Kidney (tissue), 14 donors: ENCODE measurements around the gene MAN2A1. TPM values are rescaled to one million over a fixed set of nuclear protein-coding genes. Genes with fewer than 3 reads are reported as not detected.
"Not testable (repeated sequence)": the region's sequence is repeated elsewhere in the genome, so short reads cannot be mapped to it uniquely, and the experiment has no call there.

Source experiments
- DNase-seq, 5 donors: peaks; one replicate each; pipeline ENCODE4 v3.0.0-alpha.2; 2013 to 2020
- FAIRE-seq: peaks from 2 replicates; lab custom pipeline; 2012; peaks lifted over from hg19 to GRCh38; lab: Jason Lieb, UNC
- H3K27ac ChIP-seq, 2 donors: one replicate each; pipeline ENCODE4 v1.7.0; 2013; ENCODE audit warnings: low read depth in 2 of 2, low read length in 2 of 2, inconsistent platforms in 1 of 2
- H3K27me3 ChIP-seq: one replicate; pipeline ENCODE4 v1.7.1; 2013; ENCODE audit warnings: low read length, inconsistent platforms; ENCODE audit not compliant: control insufficient read depth, insufficient read depth
- H3K36me3 ChIP-seq, 3 donors: one replicate each; pipeline versions ENCODE4 v1.7.0 to v1.7.1; 2013; ENCODE audit warnings: low read length in 3 of 3, control low read depth in 1 of 3, inconsistent platforms in 1 of 3; ENCODE audit not compliant: insufficient read depth in 3 of 3, control insufficient read depth in 2 of 3
- H3K4me1 ChIP-seq, 3 donors: one replicate each; pipeline versions ENCODE4 v1.7.0 to v1.7.1; 2013; ENCODE audit warnings: low read length in 3 of 3, inconsistent platforms in 1 of 3, low read depth in 1 of 3; ENCODE audit not compliant: control insufficient read depth in 2 of 3, insufficient read depth in 2 of 3
- H3K4me3 ChIP-seq, 3 donors: one replicate each; pipeline versions ENCODE4 v1.7.0 to v1.8.1; 2013; ENCODE audit warnings: low read length in 3 of 3, control low read depth in 1 of 3, inconsistent platforms in 1 of 3
- H3K9ac ChIP-seq, 3 donors: one replicate each; pipeline versions ENCODE4 v1.7.0 to v1.7.1; 2013; ENCODE audit warnings: low read length in 3 of 3, control low read depth in 1 of 3, inconsistent platforms in 1 of 3
- H3K9me3 ChIP-seq, 3 donors: one replicate each; pipeline versions ENCODE4 v1.7.0 to v1.7.1; 2013; ENCODE audit warnings: low read length in 3 of 3, control low read depth in 1 of 3, inconsistent platforms in 1 of 3; ENCODE audit not compliant: control insufficient read depth in 2 of 3, insufficient read depth in 1 of 3
- intact Hi-C: fragments of 100-400 bp; cut with DNase I; formaldehyde crosslinking; loops from one replicate; pipeline ENCODE4 v1.11.1; 2022
- polyA plus RNA-seq: library from polyadenylated mRNA; stranded (reverse); fragments of 350-450 nt; fragmentation: Illumina TruSeq; extraction: RNeasy Lipid Tissue Mini Kit (QIAGEN cat#74804); gene quantifications from one replicate; pipeline ENCODE4 v1.2.3, GENCODE V29; 2014; ENCODE audit warnings: low read depth, low replicate concordance; ENCODE audit not compliant: insufficient read depth
- total RNA-seq: library from RNA; stranded (reverse); fragmentation: NEBNext Ultra II Directional; extraction: Animal tissue kit (Norgen Biotek cat#: 25700); gene quantifications from one replicate; pipeline ENCODE4 v1.2.1, GENCODE V29; 2021
- TF ChIP-seq, protein P1 (sequence below): IDR thresholded peaks from 3 replicates; pipeline ENCODE4 v1.5.1; 2012; ENCODE audit warnings: mild to moderate bottlenecking, moderate library complexity, borderline replicate concordance; ENCODE audit not compliant: insufficient read depth; ENCODE audit errors: extremely low read depth
- donor health status: control.
- donor health status: control.
- donor health status: control.
- donor health status: control.
- donor health status: control.
- donor health status: DM: yes; HTN: yes; CAD: no.
- donor health status: Normal renal cell carcinoma (clear cell type).

The MAN2A1 gene
- total and polyA plus RNA-seq, 2 donors from 2014 or later = 12.7 to 69.9 TPM

DNA sequence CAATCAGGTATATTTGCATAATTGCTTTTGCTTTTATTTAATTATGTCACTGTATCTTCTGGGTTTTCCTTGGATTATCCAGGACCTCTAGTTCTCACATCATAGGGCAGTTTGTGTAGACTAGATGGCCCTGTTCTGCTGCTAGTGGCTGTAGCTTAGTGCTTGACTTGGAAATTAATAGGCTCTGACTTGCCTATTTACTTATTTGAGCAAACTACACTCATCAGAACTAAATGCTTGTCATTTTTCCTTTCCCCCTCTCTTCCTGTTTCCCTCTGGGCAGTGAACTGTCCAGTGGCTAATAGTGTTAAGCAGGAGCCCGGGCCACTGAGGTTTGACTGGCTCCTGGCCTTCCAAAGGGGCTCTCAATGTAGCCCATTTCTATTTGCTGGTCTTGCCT is 135.7 kb downstream of the MAN2A1 start:
- TF ChIP-seq, protein P1, sequence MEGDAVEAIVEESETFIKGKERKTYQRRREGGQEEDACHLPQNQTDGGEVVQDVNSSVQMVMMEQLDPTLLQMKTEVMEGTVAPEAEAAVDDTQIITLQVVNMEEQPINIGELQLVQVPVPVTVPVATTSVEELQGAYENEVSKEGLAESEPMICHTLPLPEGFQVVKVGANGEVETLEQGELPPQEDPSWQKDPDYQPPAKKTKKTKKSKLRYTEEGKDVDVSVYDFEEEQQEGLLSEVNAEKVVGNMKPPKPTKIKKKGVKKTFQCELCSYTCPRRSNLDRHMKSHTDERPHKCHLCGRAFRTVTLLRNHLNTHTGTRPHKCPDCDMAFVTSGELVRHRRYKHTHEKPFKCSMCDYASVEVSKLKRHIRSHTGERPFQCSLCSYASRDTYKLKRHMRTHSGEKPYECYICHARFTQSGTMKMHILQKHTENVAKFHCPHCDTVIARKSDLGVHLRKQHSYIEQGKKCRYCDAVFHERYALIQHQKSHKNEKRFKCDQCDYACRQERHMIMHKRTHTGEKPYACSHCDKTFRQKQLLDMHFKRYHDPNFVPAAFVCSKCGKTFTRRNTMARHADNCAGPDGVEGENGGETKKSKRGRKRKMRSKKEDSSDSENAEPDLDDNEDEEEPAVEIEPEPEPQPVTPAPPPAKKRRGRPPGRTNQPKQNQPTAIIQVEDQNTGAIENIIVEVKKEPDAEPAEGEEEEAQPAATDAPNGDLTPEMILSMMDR = no peak
- Histone ChIP-seq H3K4me3 (no peak overlapping the region), H3K27me3 (no peaks in the 10 kb centered on the region), H3K4me1 (no peaks in the 10 kb centered on the region), H3K36me3 (peaks cover 0 to 8% (median 0%) of the 10 kb centered on the region in 3 donors), H3K9ac (no peak overlapping the region), H3K9me3 (no peaks in the 10 kb centered on the region), H3K27ac (no peak overlapping the region)
- FAIRE-seq = no peak
- no peak for DNase-seq
- intact Hi-C loops = no loop called here

DNA sequence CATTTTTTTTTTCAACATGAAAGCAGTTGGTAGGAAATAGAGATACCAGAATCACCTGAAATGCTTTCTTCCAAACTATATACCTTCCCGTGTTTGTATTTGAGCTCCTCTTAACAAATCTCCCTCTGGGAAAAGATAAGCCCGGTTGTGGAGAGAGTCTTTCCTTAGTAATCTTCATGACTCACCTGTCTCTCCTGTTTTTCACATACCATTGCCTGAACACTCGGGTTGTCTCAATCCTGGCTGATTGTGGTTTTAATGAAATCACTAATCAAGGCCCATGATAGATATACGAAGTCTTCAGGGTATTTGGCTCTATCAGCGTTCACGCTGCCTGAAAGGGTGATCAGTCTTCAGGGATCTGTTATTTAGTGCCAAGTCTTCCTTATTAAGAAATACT is 136.7 kb downstream of the MAN2A1 start:
- TF ChIP-seq, protein P1 = no peak
- FAIRE-seq = no peak
- Histone ChIP-seq H3K27ac (no peak overlapping the region), H3K4me3 (no peak overlapping the region), H3K4me1 (no peaks in the 10 kb centered on the region), H3K27me3 (no peaks in the 10 kb centered on the region), H3K36me3 (peaks cover 0 to 8% (median 0%) of the 10 kb centered on the region in 3 donors), H3K9ac (no peak overlapping the region), H3K9me3 (no peaks in the 10 kb centered on the region)
- intact Hi-C loops = no loop called here
- no peak for DNase-seq

DNA sequence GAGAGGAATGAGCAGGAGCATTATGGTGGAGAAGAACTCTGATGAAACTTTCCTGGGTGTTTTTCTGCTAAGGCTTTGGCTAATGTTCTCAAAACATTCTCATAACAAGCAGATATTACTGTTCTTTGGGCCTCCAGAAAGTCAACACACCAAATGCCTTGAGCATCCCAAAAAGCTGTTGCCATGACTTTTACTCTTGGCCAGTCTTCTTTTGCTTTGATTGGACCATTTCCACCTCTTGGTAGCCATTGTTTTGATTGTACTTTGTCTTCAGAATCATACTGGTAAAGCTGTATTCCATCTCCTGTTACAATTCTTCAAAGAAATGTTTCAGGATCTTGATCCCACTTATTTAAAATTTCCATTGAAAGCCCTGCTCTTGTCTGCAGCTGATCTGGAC is 139.6 kb downstream of the MAN2A1 start:
- Histone ChIP-seq H3K36me3 (peaks cover 0 to under 1% (median 0%) of the 10 kb centered on the region in 3 donors), H3K4me3 (no peak overlapping the region), H3K27me3 (no peaks in the 10 kb centered on the region), H3K27ac (no peak overlapping the region), H3K9me3 (no peaks in the 10 kb centered on the region), H3K9ac (no peak overlapping the region), H3K4me1 (no peaks in the 10 kb centered on the region)
- FAIRE-seq (no peak), DNase-seq (no peak)
- intact Hi-C loops = no loop called here
- TF ChIP-seq, protein P1 = no peak

DNA sequence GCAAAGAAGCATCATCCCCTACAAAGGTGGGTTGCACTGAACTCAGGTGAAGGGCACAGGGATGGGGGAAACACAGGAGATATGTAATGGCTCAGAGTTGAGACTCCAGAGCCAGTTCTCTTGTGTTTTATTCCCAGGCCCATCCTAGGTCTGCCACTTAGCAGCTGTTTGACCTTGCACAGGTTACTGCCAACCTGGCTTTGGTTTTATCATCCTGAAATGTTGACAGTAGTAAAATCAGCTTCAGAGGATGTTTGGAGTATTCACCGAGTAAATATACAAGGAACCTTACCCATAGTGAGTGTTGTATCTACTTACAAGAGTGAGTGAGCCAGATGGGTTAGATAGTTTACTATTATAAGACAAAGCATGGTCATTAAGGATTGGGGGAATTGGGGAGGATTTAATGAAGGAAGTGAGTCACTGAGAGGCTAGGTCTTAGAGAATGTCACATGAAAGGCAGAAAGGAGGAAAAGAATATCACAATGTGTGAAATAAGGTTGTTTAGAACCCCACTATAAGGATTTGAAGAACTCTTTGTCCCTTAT is 141.3 kb downstream of the MAN2A1 start:
- FAIRE-seq (no peak), DNase-seq (no peak)
- Histone ChIP-seq H3K4me3 (no peak overlapping the region), H3K9me3 (no peaks in the 10 kb centered on the region), H3K4me1 (no peaks in the 10 kb centered on the region), H3K9ac (no peak overlapping the region), H3K27me3 (no peaks in the 10 kb centered on the region), H3K36me3 (no peaks in the 10 kb centered on the region), H3K27ac (no peak overlapping the region)
- intact Hi-C loops = no loop called here
- TF ChIP-seq, protein P1 = no peak

DNA sequence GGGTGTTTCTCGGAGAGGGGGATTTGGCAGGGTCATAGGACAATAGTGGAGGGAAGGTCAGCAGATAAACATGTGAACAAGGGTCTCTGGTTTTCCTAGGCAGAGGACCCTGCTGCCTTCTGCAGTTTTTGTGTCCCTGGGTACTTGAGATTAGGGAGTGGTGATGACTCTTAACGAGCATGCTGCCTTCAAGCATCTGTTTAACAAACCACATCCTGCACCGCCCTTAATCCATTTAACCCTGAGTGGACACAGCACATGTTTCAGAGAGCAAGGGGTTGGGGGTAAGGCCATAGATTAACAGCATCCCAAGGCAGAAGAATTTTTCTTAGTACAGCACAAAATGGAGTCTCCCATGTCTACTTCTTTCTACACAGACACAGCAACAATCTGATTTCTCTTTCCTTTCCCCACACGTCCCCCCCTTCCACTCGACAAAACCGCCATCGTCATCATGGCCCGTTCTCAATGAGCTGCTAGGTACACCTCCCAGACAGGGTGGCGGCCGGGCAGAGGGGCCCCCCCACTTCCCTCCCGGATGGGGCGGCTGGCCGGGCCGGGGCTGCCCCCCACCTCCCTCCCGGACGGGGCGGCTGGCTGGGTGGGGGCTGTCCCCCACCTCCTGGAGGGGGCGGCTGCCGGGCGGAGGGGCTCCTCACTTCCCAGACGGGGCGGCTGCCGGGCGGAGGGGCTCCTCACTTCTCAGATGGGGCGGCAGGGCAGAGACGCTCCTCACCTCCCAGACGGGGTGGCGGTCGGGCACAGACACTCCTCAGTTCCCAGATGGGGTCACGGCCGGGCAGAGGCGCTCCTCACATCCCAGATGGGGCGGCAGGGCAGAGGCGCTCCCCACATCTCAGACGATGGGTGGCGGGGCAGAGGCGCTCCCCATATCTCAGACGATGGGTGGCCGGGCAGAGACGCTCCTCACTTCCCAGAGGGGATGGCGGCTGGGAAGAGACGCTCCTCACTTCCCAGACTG is 142.8 kb downstream of the MAN2A1 start:
- H3K4me3 ChIP-seq, intact Hi-C loops, H3K36me3 ChIP-seq, H3K9me3 ChIP-seq, H3K27me3 ChIP-seq, H3K9ac ChIP-seq, H3K27ac ChIP-seq, FAIRE-seq, H3K4me1 ChIP-seq: not testable (repeated sequence)
- peak in 1 of 5 donors; percentile 59 for DNase-seq
